HepG2 (cell line): Measurements from ENCODE around the gene MYO9A. TPM values are rescaled to one million over a fixed set of nuclear protein-coding genes. Genes with fewer than 3 reads are reported as not detected.

Experiments
- ATAC-seq: fragments of 200-7000 bp; cut with Tn5 transposase; 3 replicates; pipeline ENCODE4 v1.9.1; 2020; ENCODE audit warnings: mild to moderate bottlenecking, moderate library complexity
- BruUV-seq: library from RNA; stranded (reverse); fragments of 400-500 nt; replicated peaks from 2 replicates; lab custom pipeline; 2021; lab: Mats Ljungman, UMichigan
- CTCF ChIA-PET: fragments of 300-600 bp; formaldehyde crosslinking; extraction: SDS; loops from one replicate; lab custom pipeline; 2021; ENCODE audit warnings: low total read pairs, inconsistent platforms, low intra/inter-chr PET ratio; lab: Yijun Ruan, JAX
- POLR2A ChIA-PET: fragments of 350-600 bp; sonication (Branson Sonifier 250); formaldehyde crosslinking; loops from one replicate; lab custom pipeline; 2020; ENCODE audit warnings: antibody characterized with exemption, inconsistent platforms; lab: Yijun Ruan, JAX
- DNase-seq: peaks from one replicate; pipeline ENCODE4 v3.0.0-alpha.2; 2015; ENCODE audit warnings: low spot score
- FAIRE-seq: peaks from 3 replicates; lab custom pipeline; 2011; peaks lifted over from hg19 to GRCh38; lab: Jason Lieb, UNC
- H2AFZ ChIP-seq: one replicate; pipeline ENCODE4 v1.6.1; 2011; ENCODE audit warnings: low read length, inconsistent platforms
- H3K27ac ChIP-seq: fragments of 300-600 bp; 3 replicates; pipeline ENCODE4 v1.8.0; 2011; ENCODE audit warnings: mixed run types, mild to moderate bottlenecking, mixed read lengths, low read length, inconsistent platforms; ENCODE audit not compliant: insufficient read depth; ENCODE audit errors: extremely low read length
- H3K27me3 ChIP-seq, 2 experiments: fragments of 200-600 bp in 1 of 2; 2 replicates in 1 of 2; 3 replicates in 1 of 2; pipeline versions ENCODE4 v1.6.0 to v1.8.0; 2011; ENCODE audit warnings: low read length in 2 of 2, mild to moderate bottlenecking in 2 of 2, moderate library complexity in 2 of 2, inconsistent platforms in 1 of 2; ENCODE audit not compliant: insufficient read depth in 2 of 2, control insufficient read depth in 1 of 2
- H3K36me3 ChIP-seq, 2 experiments: fragments of 200-600 bp in 1 of 2; replicated peaks in 1 of 2; 2 replicates in 1 of 2; 3 replicates in 1 of 2; pipeline versions ENCODE4 v1.5.1 to v1.8.0; 2011; ENCODE audit warnings: low read length in 2 of 2, inconsistent platforms in 1 of 2; ENCODE audit not compliant: insufficient read depth in 2 of 2, control insufficient read depth in 1 of 2
- H3K4me1 ChIP-seq: 2 replicates; pipeline ENCODE4 v1.5.1; 2012; ENCODE audit warnings: low read length, inconsistent platforms; ENCODE audit not compliant: insufficient read depth
- H3K4me2 ChIP-seq: 2 replicates; pipeline ENCODE4 v1.6.0; 2011; ENCODE audit warnings: low read depth, low read length, inconsistent platforms
- H3K4me3 ChIP-seq, 3 experiments: fragments of 200-600 bp in 1 of 3; sonication (generic), shearing (Covaris generic) in 1 of 3; replicated peaks in 1 of 3; 2 replicates each; pipeline ENCODE4 v1.5.1; 2011 to 2016; ENCODE audit warnings: low read length in 3 of 3, inconsistent platforms in 2 of 3, low read depth in 2 of 3, mild to moderate bottlenecking in 2 of 3, control low read depth in 1 of 3, mixed read lengths in 1 of 3; ENCODE audit not compliant: insufficient read depth in 1 of 3
- H3K79me2 ChIP-seq: one replicate; pipeline ENCODE4 v1.6.1; 2011; ENCODE audit warnings: low read length, inconsistent platforms; ENCODE audit not compliant: insufficient read depth
- H3K9ac ChIP-seq: 2 replicates; pipeline ENCODE4 v1.6.0; 2011; ENCODE audit warnings: mild to moderate bottlenecking, low read depth, low read length, inconsistent platforms; ENCODE audit not compliant: insufficient read depth
- H3K9me3 ChIP-seq: 2 replicates; pipeline ENCODE4 v1.5.1; 2012; ENCODE audit warnings: mild to moderate bottlenecking, low read length
- H4K20me1 ChIP-seq: 2 replicates; pipeline ENCODE4 v1.6.0; 2011; ENCODE audit warnings: inconsistent platforms, mild to moderate bottlenecking, low read length, moderate library complexity; ENCODE audit not compliant: insufficient read depth
- FOXC1 ChIP-seq: sonication (generic); formaldehyde crosslinking; IDR thresholded peaks from 2 replicates; pipeline ENCODE4 v1.8.0; 2022; ENCODE audit warnings: mild to moderate bottlenecking, missing genetic modification reagents, borderline replicate concordance
- FOXJ3 ChIP-seq: sonication (generic); formaldehyde crosslinking; IDR thresholded peaks from 2 replicates; pipeline ENCODE4 v1.4.0; 2020; ENCODE audit warnings: missing genetic modification reagents, mild to moderate bottlenecking, borderline replicate concordance
- KLF12 ChIP-seq: sonication (generic); formaldehyde crosslinking; IDR thresholded peaks from 2 replicates; pipeline ENCODE4 v1.4.0; 2020; ENCODE audit warnings: missing genetic modification reagents, borderline replicate concordance
- MEIS1 ChIP-seq: sonication (generic); formaldehyde crosslinking; IDR thresholded peaks from 2 replicates; pipeline ENCODE4 v1.9.0; 2021; ENCODE audit warnings: mild to moderate bottlenecking, missing genetic modification reagents, moderate library complexity, borderline replicate concordance
- NFYC ChIP-seq: IDR thresholded peaks from 2 replicates; pipeline ENCODE4 v1.6.1; 2016; ENCODE audit warnings: missing genetic modification reagents, missing compliant biosample characterization
- POLR2AphosphoS5 ChIP-seq: IDR thresholded peaks from 2 replicates; pipeline ENCODE4 v1.6.1; 2012; ENCODE audit warnings: low read depth, low read length
- RORA ChIP-seq: sonication (generic); formaldehyde crosslinking; IDR thresholded peaks from 2 replicates; pipeline ENCODE4 v1.5.0; 2020; ENCODE audit warnings: mild to moderate bottlenecking, missing genetic modification reagents, moderate library complexity
- SATB2 ChIP-seq: sonication (generic); formaldehyde crosslinking; IDR thresholded peaks from 2 replicates; pipeline ENCODE4 v1.5.0; 2020; ENCODE audit warnings: missing genetic modification reagents
- TBP ChIP-seq: sonication (generic); formaldehyde crosslinking; IDR thresholded peaks from 2 replicates; pipeline ENCODE4 v1.5.0; 2020; ENCODE audit warnings: missing genetic modification reagents
- ZKSCAN1 ChIP-seq: fragments of 150-350 bp; IDR thresholded peaks from 2 replicates; pipeline ENCODE4 v1.6.1; 2014; ENCODE audit warnings: low read length
- ZNF234 ChIP-seq: sonication (generic); formaldehyde crosslinking; conservative IDR thresholded peaks from 2 replicates; pipeline ENCODE4 v1.5.1; 2020; ENCODE audit warnings: mild to moderate bottlenecking, missing genetic modification reagents
- ZNF331 ChIP-seq: sonication (generic); formaldehyde crosslinking; IDR thresholded peaks from 2 replicates; pipeline ENCODE4 v1.4.0; 2020; ENCODE audit warnings: missing genetic modification reagents
- ZNF430 ChIP-seq: sonication (generic); formaldehyde crosslinking; IDR thresholded peaks from 2 replicates; pipeline ENCODE4 v1.9.0; 2021; ENCODE audit warnings: mild to moderate bottlenecking, missing genetic modification reagents
- WGBS: methylation state at CpG from one replicate; pipeline ENCODE4 v1.1.6; 2017; ENCODE audit warnings: low lambda C conversion rate; 5-methylcytosine and 5-hydroxymethylcytosine counted together
- in situ Hi-C: cut with HindIII; loops from 2 replicates; pipeline ENCODE4 v1.10.0; 2017; ENCODE audit warnings: low pct_unique_long_range_greater_than_20kb; ENCODE audit not compliant: extremely low pct_ligation_motif_present
- intact Hi-C: fragments of 100-400 bp; cut with micrococcal nuclease; formaldehyde crosslinking; loops from one replicate; pipeline ENCODE4 v1.10.0; 2022; ENCODE audit not compliant: unreplicated experiment
- polyA plus RNA-seq, 8 experiments: library from polyadenylated mRNA; depleted of rRNA in 3 of 8; stranded (reverse) in 7 of 8; unstranded in 1 of 8; fragments of >200 nt; fragmentation: Illumina TruSeq in 4 of 8; extraction: Trizol in 4 of 8; gene quantifications; 2 replicates each; pipeline versions ENCODE4 v1.2.1 to v1.2.3, GENCODE V29; 2011 to 2016; ENCODE audit warnings: low read depth in 4 of 8, missing spikeins in 1 of 8, mixed read lengths in 1 of 8; ENCODE audit not compliant: insufficient read depth in 1 of 8
- total RNA-seq, 5 experiments: library from RNA; depleted of rRNA; stranded (reverse); fragments of >200 nt; fragmentation: Illumina TruSeq; extraction: Trizol; gene quantifications; 2 replicates each; pipeline ENCODE4 v1.2.3, GENCODE V29; 2016; ENCODE audit warnings: low read depth in 1 of 5
- TF ChIP-seq, protein P1 (sequence below): sonication (generic); formaldehyde crosslinking; IDR thresholded peaks from 2 replicates; pipeline ENCODE4 v1.4.0; 2020; ENCODE audit warnings: missing genetic modification reagents
- TF ChIP-seq, protein P2 (sequence below): sonication (generic); formaldehyde crosslinking; IDR thresholded peaks from 2 replicates; pipeline ENCODE4 v1.4.0; 2020; ENCODE audit warnings: mild to moderate bottlenecking, missing genetic modification reagents
- TF ChIP-seq, protein P3 (sequence below): sonication (generic); formaldehyde crosslinking; IDR thresholded peaks from 2 replicates; pipeline ENCODE4 v1.8.0; 2022; ENCODE audit warnings: mild to moderate bottlenecking, missing genetic modification reagents

Gene MYO9A
- total and polyA plus RNA-seq, 2 of the 13 experiments (the other 11 are each of a cell fraction or from before 2014, with no cell fraction given) = 4.8 to 15.3 TPM

DNA sequence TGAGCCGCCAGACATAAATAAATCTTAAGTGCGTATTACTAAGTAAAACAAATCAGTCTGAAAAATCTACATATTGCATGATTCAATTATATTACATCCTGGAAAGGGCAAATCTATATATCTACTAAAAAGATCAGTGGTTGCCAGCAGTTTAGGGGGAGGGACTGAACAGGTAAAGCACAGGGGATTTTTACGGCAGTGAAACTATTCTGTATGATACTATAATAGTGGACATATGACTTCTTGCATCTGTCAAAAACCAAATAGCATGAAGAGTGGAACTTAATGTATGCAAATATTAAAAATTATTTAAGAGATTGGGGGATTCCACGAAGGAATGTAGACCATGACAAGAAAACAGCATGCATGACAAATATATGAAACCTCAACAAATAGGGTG is 111.6 kb downstream of the MYO9A start:
- ATAC-seq (no peak), DNase-seq (no peak), FAIRE-seq (no peak)
- peaks cover 7% of the 10 kb centered on the region for H3K4me1 ChIP-seq
- intact Hi-C loops (no loop called here), in situ Hi-C loops (no loop called here)
- 92% methylated on average over 4 of the region's 4 CpGs for WGBS
- TF ChIP-seq POLR2AphosphoS5 (no peak), KLF12 (no peak), ZNF234 (CRISPR knock-in tag) (no peak), ZNF430 (no peak), FOXJ3 (no peak), ZKSCAN1 (no peak), RORA (CRISPR knock-in tag) (no peak), FOXC1 (CRISPR knock-in tag) (no peak), MEIS1 (CRISPR knock-in tag) (no peak), TBP (CRISPR knock-in tag) (no peak), ZNF331 (CRISPR knock-in tag) (no peak), SATB2 (CRISPR knock-in tag) (no peak), NFYC (CRISPR knock-in tag) (no peak)
- TF ChIP-seq, protein P1, sequence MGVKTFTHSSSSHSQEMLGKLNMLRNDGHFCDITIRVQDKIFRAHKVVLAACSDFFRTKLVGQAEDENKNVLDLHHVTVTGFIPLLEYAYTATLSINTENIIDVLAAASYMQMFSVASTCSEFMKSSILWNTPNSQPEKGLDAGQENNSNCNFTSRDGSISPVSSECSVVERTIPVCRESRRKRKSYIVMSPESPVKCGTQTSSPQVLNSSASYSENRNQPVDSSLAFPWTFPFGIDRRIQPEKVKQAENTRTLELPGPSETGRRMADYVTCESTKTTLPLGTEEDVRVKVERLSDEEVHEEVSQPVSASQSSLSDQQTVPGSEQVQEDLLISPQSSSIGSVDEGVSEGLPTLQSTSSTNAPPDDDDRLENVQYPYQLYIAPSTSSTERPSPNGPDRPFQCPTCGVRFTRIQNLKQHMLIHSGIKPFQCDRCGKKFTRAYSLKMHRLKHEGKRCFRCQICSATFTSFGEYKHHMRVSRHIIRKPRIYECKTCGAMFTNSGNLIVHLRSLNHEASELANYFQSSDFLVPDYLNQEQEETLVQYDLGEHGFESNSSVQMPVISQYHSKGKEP (CRISPR knock-in tag) = no peak
- TF ChIP-seq, protein P2, sequence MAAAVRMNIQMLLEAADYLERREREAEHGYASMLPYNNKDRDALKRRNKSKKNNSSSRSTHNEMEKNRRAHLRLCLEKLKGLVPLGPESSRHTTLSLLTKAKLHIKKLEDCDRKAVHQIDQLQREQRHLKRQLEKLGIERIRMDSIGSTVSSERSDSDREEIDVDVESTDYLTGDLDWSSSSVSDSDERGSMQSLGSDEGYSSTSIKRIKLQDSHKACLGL (CRISPR knock-in tag) = no peak
- TF ChIP-seq, protein P3, sequence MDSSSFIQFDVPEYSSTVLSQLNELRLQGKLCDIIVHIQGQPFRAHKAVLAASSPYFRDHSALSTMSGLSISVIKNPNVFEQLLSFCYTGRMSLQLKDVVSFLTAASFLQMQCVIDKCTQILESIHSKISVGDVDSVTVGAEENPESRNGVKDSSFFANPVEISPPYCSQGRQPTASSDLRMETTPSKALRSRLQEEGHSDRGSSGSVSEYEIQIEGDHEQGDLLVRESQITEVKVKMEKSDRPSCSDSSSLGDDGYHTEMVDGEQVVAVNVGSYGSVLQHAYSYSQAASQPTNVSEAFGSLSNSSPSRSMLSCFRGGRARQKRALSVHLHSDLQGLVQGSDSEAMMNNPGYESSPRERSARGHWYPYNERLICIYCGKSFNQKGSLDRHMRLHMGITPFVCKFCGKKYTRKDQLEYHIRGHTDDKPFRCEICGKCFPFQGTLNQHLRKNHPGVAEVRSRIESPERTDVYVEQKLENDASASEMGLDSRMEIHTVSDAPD (CRISPR knock-in tag) = no peak
- H4K20me1 ChIP-seq = no peaks in the 10 kb centered on the region
- H3K4me3 ChIP-seq = no peak overlapping the region
- BruUV-seq = no TSS peak
- CTCF ChIA-PET = no interaction called here
- H3K36me3 ChIP-seq = peaks cover 0 to 5% of the 10 kb centered on the region in 2 experiments; a peak in 1 of 5 replicates
- no peaks in the 10 kb centered on the region for H3K27me3 ChIP-seq
- H3K79me2 ChIP-seq = no peaks in the 10 kb centered on the region
- no peak overlapping the region for H3K27ac ChIP-seq
- H3K4me2 ChIP-seq = no peak overlapping the region
- H3K9ac ChIP-seq = no peak overlapping the region
- no peak overlapping the region for H2AFZ ChIP-seq
- H3K9me3 ChIP-seq = no peaks in the 10 kb centered on the region
- POLR2A ChIA-PET = no interaction called here
